Measurements from ENCODE around the gene ADCY7.

The ADCY7 gene

GRCh38 chr16:50313596-50314478, 47.5 kb downstream of the ADCY7 start:
- peak; percentile 24 for DNase-seq (ENCODE audit: low read depth)

GRCh38 chr16:50314665-50315064, 48.3 kb downstream of the ADCY7 start:
- DNase-seq (ENCODE audit: low read depth), result no peak

GRCh38 chr16:50315346-50315997, 49.1 kb downstream of the ADCY7 start:
- no peak for DNase-seq (ENCODE audit: low read depth)

- no peak for DNase-seq (ENCODE audit: low read depth)
Observed at GRCh38 chr16:50316102-50316847, 49.9 kb downstream of the ADCY7 start.

GRCh38 chr16:50316848-50317630, 50.7 kb downstream of the ADCY7 start:
- no peak for DNase-seq (ENCODE audit: low read depth)

- DNase-seq (ENCODE audit: low read depth), result no peak
Observed at GRCh38 chr16:50318796-50319578, 52.6 kb downstream of the ADCY7 start.

GRCh38 chr16:50320310-50320709, 54.0 kb downstream of the ADCY7 start:
- no peak for DNase-seq (ENCODE audit: low read depth)

- DNase-seq (ENCODE audit: low read depth), result no peak
Observed at GRCh38 chr16:50322333-50322732, 56.0 kb downstream of the ADCY7 start.

GRCh38 chr16:50323335-50324011, 57.1 kb downstream of the ADCY7 start:
- no peak for DNase-seq (ENCODE audit: low read depth)

- no peak for DNase-seq (ENCODE audit: low read depth)
Observed at GRCh38 chr16:50324345-50324744, 58.0 kb downstream of the ADCY7 start.

GRCh38 chr16:50326264-50326663, 59.9 kb downstream of the ADCY7 start:
- DNase-seq (ENCODE audit: low read depth), result no peak

- peak; percentile 40 for DNase-seq (ENCODE audit: low read depth)
Observed at GRCh38 chr16:50326835-50327465, 60.6 kb downstream of the ADCY7 start.

- DNase-seq (ENCODE audit: low read depth), result no peak
Observed at GRCh38 chr16:50329446-50330189, 63.3 kb downstream of the ADCY7 start.

GRCh38 chr16:50331570-50331969, 65.2 kb downstream of the ADCY7 start:
- no peak for DNase-seq (ENCODE audit: low read depth)

- DNase-seq (ENCODE audit: low read depth), result no peak
Observed at GRCh38 chr16:50332599-50332998, 66.2 kb downstream of the ADCY7 start.

GRCh38 chr16:50334106-50334975, 68.0 kb downstream of the ADCY7 start:
- DNase-seq (ENCODE audit: low read depth), result no peak

- DNase-seq (ENCODE audit: low read depth), result no peak
Observed at GRCh38 chr16:50335196-50335958, 69.0 kb downstream of the ADCY7 start.

- no peak for DNase-seq (ENCODE audit: low read depth)
Observed at GRCh38 chr16:50336884-50337283, 70.5 kb downstream of the ADCY7 start.

Measured in stimulated activated CD8-positive, alpha-beta memory T cell treated with anti-CD3 and anti-CD28 coated beads, Interleukin-12 subunit alpha, Interleukin-12 subunit beta, amount 100 ng/mL, for 4 hours (primary cell).